PC-3 (cell line): Measurements from ENCODE around the gene CRYM. TPM values are rescaled to one million over a fixed set of nuclear protein-coding genes. Genes with fewer than 3 reads are reported as not detected.

ENCODE experiments used
- ATAC-seq: fragments of 200-7000 bp; cut with Tn5 transposase; 2 replicates; pipeline ENCODE4 v1.9.1; 2020; ENCODE audit warnings: mild to moderate bottlenecking, moderate library complexity
- BruUV-seq: library from RNA; stranded (reverse); fragments of 400-500 nt; replicated peaks from 2 replicates; lab custom pipeline; 2021; lab: Mats Ljungman, UMichigan
- CTCF ChIA-PET: fragments of 300-600 bp; sonication (Branson Sonifier 250); formaldehyde crosslinking; loops from one replicate; lab custom pipeline; 2022; ENCODE audit warnings: antibody characterized with exemption; lab: Charles Lee
- POLR2A ChIA-PET: fragments of 300-600 bp; sonication (Branson Sonifier 250); formaldehyde crosslinking; loops from one replicate; lab custom pipeline; 2022; ENCODE audit warnings: antibody characterized with exemption; ENCODE audit not compliant: unreplicated experiment; lab: Charles Lee
- DNase-seq: peaks from one replicate; pipeline ENCODE4 v3.0.0-alpha.2; 2015
- H2AFZ ChIP-seq: fragments of 300-600 bp; sonication (generic); 2 replicates; pipeline ENCODE4 v1.6.0; 2016; ENCODE audit warnings: antibody characterized with exemption, low read length
- H3F3A ChIP-seq: fragments of 300-600 bp; sonication (generic); one replicate; pipeline ENCODE4 v1.6.0; 2017; ENCODE audit warnings: antibody characterized with exemption, low read length, control low read depth, mild to moderate bottlenecking; ENCODE audit not compliant: unreplicated experiment
- H3K27ac ChIP-seq: fragments of 300-600 bp; sonication (generic); 2 replicates; pipeline ENCODE4 v1.5.1; 2016; ENCODE audit warnings: mild to moderate bottlenecking, low read length
- H3K27me3 ChIP-seq: fragments of 300-600 bp; sonication (generic); 2 replicates; pipeline ENCODE4 v1.6.1; 2016; ENCODE audit warnings: low read length, mixed read lengths
- H3K36me3 ChIP-seq: fragments of 300-600 bp; sonication (generic); 2 replicates; pipeline ENCODE4 v1.6.1; 2016; ENCODE audit warnings: low read depth, mixed run types, low read length, mixed read lengths
- H3K4me1 ChIP-seq: fragments of 300-600 bp; sonication (generic); 2 replicates; pipeline ENCODE4 v1.5.1; 2016; ENCODE audit warnings: low read length; ENCODE audit not compliant: insufficient read depth
- H3K4me2 ChIP-seq: fragments of 300-600 bp; sonication (generic); 2 replicates; pipeline ENCODE4 v1.6.0; 2016; ENCODE audit warnings: low read length
- H3K4me3 ChIP-seq: fragments of 300-600 bp; sonication (generic); 2 replicates; pipeline ENCODE4 v1.5.1; 2016; ENCODE audit warnings: mild to moderate bottlenecking, low read length, mixed read lengths
- H3K79me2 ChIP-seq: fragments of 300-600 bp; sonication (generic); 2 replicates; pipeline ENCODE4 v1.6.1; 2017; ENCODE audit warnings: low read length, mixed read lengths
- H3K9ac ChIP-seq: fragments of 300-600 bp; sonication (generic); 2 replicates; pipeline ENCODE4 v1.6.0; 2016; ENCODE audit warnings: mild to moderate bottlenecking, low read length
- H3K9me2 ChIP-seq: fragments of 300-600 bp; sonication (generic); replicated peaks from 2 replicates; pipeline ENCODE4 v1.6.1; 2016; ENCODE audit warnings: mixed run types, low read length, mixed read lengths
- H3K9me3 ChIP-seq: fragments of 300-600 bp; sonication (generic); 2 replicates; pipeline ENCODE4 v1.6.1; 2016; ENCODE audit warnings: low read length, mixed read lengths
- H4K20me1 ChIP-seq: fragments of 300-600 bp; sonication (generic); 2 replicates; pipeline ENCODE4 v1.6.1; 2016; ENCODE audit warnings: low read length, mixed read lengths
- CTCF ChIP-seq: fragments of 300-600 bp; sonication (generic); conservative IDR thresholded peaks from 2 replicates; pipeline ENCODE4 v1.5.1; 2017; ENCODE audit warnings: antibody characterized with exemption, low read depth, mild to moderate bottlenecking, low read length
- EZH2 ChIP-seq: fragments of 300-600 bp; sonication (generic); IDR thresholded peaks from one replicate; pipeline ENCODE4 v1.6.1; 2017; ENCODE audit warnings: antibody characterized with exemption, mild to moderate bottlenecking, low read length; ENCODE audit not compliant: unreplicated experiment
- EZH2phosphoT487 ChIP-seq: fragments of 300-600 bp; sonication (generic); IDR thresholded peaks from 2 replicates; pipeline ENCODE4 v1.6.1; 2018; ENCODE audit warnings: mild to moderate bottlenecking, antibody characterized with exemption, low read length, borderline replicate concordance
- intact Hi-C: fragments of 100-400 bp; cut with micrococcal nuclease; formaldehyde crosslinking; loops from 2 replicates; pipeline ENCODE4 v1.9.0; 2023
- total RNA-seq: library from RNA; depleted of rRNA; stranded (reverse); fragments of >200 nt; gene quantifications from 2 replicates; pipeline ENCODE4 v1.2.3, GENCODE V29; 2014

Gene CRYM
- total RNA-seq, 1 experiment from 2014 or later, result not detected

- POLR2A ChIA-PET, result no interaction called here
- H3K4me1 ChIP-seq, result no peaks in the 10 kb centered on the region
- 0 out of 2 replicates have a peak overlapping the region, but pooled peaks have one; percentile 50 for H3K4me3 ChIP-seq
- H3K9me2 ChIP-seq, result no peaks in the 10 kb centered on the region
- H3K27ac ChIP-seq, result no peak overlapping the region
- BruUV-seq, result no TSS peak
- H3K9ac ChIP-seq, result no peak overlapping the region
- no peaks in the 10 kb centered on the region for H3K79me2 ChIP-seq
- CTCF ChIA-PET, result no interaction called here
- no peak for ATAC-seq
- no peaks in the 10 kb centered on the region for H3F3A ChIP-seq
- TF ChIP-seq EZH2 (no peak), EZH2phosphoT487 (no peak), CTCF (no peak)
- DNase-seq, result no peak
- H3K9me3 ChIP-seq, result no peaks in the 10 kb centered on the region
- H4K20me1 ChIP-seq, result no peaks in the 10 kb centered on the region
- peak overlapping the region; percentile 67 for H3K4me2 ChIP-seq
- H3K36me3 ChIP-seq, result no peaks in the 10 kb centered on the region
- peak overlapping the region; percentile 53; the same call in 1 of the 2 replicates for H2AFZ ChIP-seq
- intact Hi-C loops, result loop anchor here (5.0 kb wide), 1 partner anchor 90 kb away; no protein-coding TSS in a partner anchor
- peaks cover 39% of the 10 kb centered on the region for H3K27me3 ChIP-seq
Observed at GRCh38 chr16:21277045-21277926, 804 bp downstream of the CRYM start.

GRCh38 chr16:21276090-21276489, 2.0 kb downstream of the CRYM start:
- H3K9ac ChIP-seq, result no peak overlapping the region
- no peak overlapping the region for H3K4me2 ChIP-seq
- no peaks in the 10 kb centered on the region for H4K20me1 ChIP-seq
- H3K79me2 ChIP-seq, result no peaks in the 10 kb centered on the region
- BruUV-seq, result no TSS peak
- POLR2A ChIA-PET, result no interaction called here
- TF ChIP-seq EZH2phosphoT487 (no peak), EZH2 (no peak), CTCF (no peak)
- CTCF ChIA-PET, result no interaction called here
- H3K9me2 ChIP-seq, result no peaks in the 10 kb centered on the region
- no peaks in the 10 kb centered on the region for H3F3A ChIP-seq
- no peaks in the 10 kb centered on the region for H3K36me3 ChIP-seq
- intact Hi-C loops, result loop anchor here (5.0 kb wide), 1 partner anchor 89 kb away; no protein-coding TSS in a partner anchor
- no peak overlapping the region for H2AFZ ChIP-seq
- ATAC-seq (no peak), DNase-seq (no peak)
- peaks cover 39% of the 10 kb centered on the region for H3K27me3 ChIP-seq
- H3K9me3 ChIP-seq, result no peaks in the 10 kb centered on the region
- H3K27ac ChIP-seq, result no peak overlapping the region
- H3K4me3 ChIP-seq, result no peak overlapping the region
- H3K4me1 ChIP-seq, result no peaks in the 10 kb centered on the region

- Histone ChIP-seq H3F3A (no peaks in the 10 kb centered on the region), H3K79me2 (no peaks in the 10 kb centered on the region), H3K4me1 (no peaks in the 10 kb centered on the region), H3K36me3 (no peaks in the 10 kb centered on the region), H3K4me3 (no peak overlapping the region), H4K20me1 (no peaks in the 10 kb centered on the region), H2AFZ (no peak overlapping the region), H3K27me3 (peaks cover 39% of the 10 kb centered on the region), H3K27ac (no peak overlapping the region), H3K9me2 (no peaks in the 10 kb centered on the region), H3K4me2 (no peak overlapping the region), H3K9ac (no peak overlapping the region), H3K9me3 (no peaks in the 10 kb centered on the region)
- POLR2A ChIA-PET, result no interaction called here
- DNase-seq (no peak), ATAC-seq (no peak)
- no peak for TF ChIP-seq EZH2
- TF ChIP-seq CTCF, result no peak
- no peak for TF ChIP-seq EZH2phosphoT487
- CTCF ChIA-PET, result interaction anchor here (0.6 kb wide), 1 partner anchor 120 kb away, joined by 6 read pairs; no protein-coding TSS in a partner anchor
- intact Hi-C loops, result loop anchor here (5.0 kb wide), 1 partner anchor 88 kb away; no protein-coding TSS in a partner anchor
- no TSS peak for BruUV-seq
Observed at GRCh38 chr16:21275529-21275928, 2.6 kb downstream of the CRYM start.
